Measurements from ENCODE around the gene DBNL. TPM values are rescaled to one million over a fixed set of nuclear protein-coding genes. Genes with fewer than 3 reads are reported as not detected.
A peak's percentile ranks its signal among the peaks of the same experiment; 100 is the strongest.

Gene DBNL
- total and polyA plus RNA-seq, 9 donors, result 22.0 to 91.1 (median 66.0) TPM

DNA sequence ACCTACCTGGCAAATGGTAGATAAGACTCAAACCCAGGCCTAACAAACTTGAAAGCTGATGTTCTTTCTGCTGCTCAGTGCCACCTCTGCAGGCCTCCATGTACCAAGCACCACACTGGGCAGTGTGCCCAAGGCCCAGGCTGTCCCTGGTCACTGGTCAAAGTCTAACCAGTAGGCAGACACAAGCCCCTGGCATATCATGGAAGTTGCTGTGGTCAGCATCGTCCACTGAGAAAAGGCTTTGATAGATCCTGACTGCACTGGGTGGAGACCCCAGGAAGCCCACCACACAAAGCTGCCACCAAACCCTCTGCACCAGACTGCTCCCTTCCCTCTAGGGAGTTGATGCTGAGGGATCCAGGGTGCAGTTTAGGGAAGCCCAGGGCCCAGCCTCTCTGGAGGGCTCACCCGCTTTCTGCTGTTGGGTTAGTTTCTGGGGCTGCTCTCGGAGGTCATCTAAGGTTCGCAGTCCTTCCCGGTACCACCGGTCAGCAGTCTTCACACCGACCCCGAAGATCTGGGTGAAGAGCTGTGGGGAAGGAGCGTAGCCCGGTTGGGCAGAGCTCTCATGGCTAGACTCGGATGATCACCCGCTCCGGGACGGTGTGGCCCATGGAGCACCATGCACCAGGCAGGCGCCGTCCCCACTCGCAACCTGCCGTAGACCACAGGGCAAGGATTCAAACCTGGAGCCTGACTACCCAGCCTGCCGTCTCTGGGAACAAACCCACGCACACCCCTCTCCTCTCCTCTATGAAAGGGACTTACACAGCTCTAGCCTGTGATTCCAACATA lies 31.8 kb downstream of the DBNL start:
- Histone ChIP-seq H3K9me3 (no peaks in the 10 kb centered on the region), H3K27ac (no peak overlapping the region), H3K27me3 (no peaks in the 10 kb centered on the region), H3K4me3 (no peak overlapping the region), H3K4me1 (ENCODE audit: insufficient read depth) (peaks cover 4% of the 10 kb centered on the region), H3K36me3 (no peaks in the 10 kb centered on the region)
- no peak for TF ChIP-seq EP300 (IDR thresholded peaks at IDR 0.05)
- DNase-seq, result peak in 2 of 5 donors; percentile 21 to 33
- intact Hi-C loops (cut with DNase I), result loop anchor here in 2 of 4 donors (5.0 kb wide), 2 partner anchors 46 to 116 kb away; partner anchors contain the start of gene POLD2 (in 1 of the 2)
- WGBS, 3 donors, result 93 to 95% (median 95%) methylated on average over 20 of the region's 20 CpGs

DNA sequence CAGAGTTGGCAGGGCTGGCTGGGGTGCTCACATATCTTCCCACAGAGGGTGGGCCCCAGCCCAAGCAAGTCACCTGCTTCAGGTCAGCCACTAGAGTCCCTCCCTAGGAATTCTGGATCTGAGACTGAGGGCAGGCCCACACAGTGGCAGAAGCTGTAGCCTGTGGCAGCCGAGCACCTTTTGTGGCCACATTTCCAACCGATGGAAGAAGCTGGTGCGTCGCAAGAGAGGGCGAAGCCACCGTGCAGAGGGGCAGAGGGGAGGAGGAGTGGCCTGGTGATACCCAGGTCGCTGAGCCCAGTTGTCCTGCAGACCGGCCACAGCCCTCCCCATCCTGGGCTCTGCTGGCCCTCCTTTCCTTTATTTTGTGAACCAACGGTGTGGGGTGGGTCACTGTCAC lies 32.6 kb downstream of the DBNL start:
- WGBS, 3 donors, result 79 to 84% (median 80%) methylated on average over 9 of the region's 9 CpGs
- DNase-seq, result peak in 2 of 5 donors; percentile 10 to 23
- TF ChIP-seq POLR2A (IDR thresholded peaks at IDR 0.05) (no peak), EP300 (IDR thresholded peaks at IDR 0.05) (no peak)
- TF ChIP-seq, protein P1, sequence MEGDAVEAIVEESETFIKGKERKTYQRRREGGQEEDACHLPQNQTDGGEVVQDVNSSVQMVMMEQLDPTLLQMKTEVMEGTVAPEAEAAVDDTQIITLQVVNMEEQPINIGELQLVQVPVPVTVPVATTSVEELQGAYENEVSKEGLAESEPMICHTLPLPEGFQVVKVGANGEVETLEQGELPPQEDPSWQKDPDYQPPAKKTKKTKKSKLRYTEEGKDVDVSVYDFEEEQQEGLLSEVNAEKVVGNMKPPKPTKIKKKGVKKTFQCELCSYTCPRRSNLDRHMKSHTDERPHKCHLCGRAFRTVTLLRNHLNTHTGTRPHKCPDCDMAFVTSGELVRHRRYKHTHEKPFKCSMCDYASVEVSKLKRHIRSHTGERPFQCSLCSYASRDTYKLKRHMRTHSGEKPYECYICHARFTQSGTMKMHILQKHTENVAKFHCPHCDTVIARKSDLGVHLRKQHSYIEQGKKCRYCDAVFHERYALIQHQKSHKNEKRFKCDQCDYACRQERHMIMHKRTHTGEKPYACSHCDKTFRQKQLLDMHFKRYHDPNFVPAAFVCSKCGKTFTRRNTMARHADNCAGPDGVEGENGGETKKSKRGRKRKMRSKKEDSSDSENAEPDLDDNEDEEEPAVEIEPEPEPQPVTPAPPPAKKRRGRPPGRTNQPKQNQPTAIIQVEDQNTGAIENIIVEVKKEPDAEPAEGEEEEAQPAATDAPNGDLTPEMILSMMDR (IDR thresholded peaks at IDR 0.05), result no peak
- Histone ChIP-seq H3K27ac (no peak overlapping the region), H3K27me3 (no peaks in the 10 kb centered on the region), H3K4me1 (ENCODE audit: insufficient read depth) (peaks cover 6% of the 10 kb centered on the region), H3K36me3 (no peaks in the 10 kb centered on the region), H3K9me3 (no peaks in the 10 kb centered on the region), H3K4me3 (no peak overlapping the region)
- intact Hi-C loops (cut with DNase I), result loop anchor here in 2 of 4 donors (5.0 kb wide), 2 partner anchors 45 to 115 kb away; partner anchors contain the start of gene POLD2 (in 1 of the 2)

DNA sequence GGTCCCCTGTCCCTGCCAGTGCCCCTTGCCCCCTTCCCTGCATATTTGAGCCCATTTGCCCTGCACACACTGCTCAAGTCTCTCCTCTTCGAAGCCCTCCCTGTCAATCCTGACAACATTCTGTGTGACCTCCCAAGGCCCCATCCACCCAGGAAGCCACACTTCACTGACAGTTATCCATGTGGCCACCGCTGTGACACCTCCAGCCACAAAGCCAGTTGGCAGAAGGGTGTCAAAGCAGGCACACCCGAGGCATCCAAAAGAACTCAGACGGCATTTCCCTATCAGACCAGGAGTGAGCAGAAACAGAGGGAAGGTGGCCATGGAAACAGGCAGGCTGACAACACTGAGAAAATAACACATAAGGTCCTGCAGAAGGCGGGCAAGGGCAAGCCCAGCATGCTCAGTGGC lies 33.2 kb downstream of the DBNL start:
- no peak for TF ChIP-seq EP300 (IDR thresholded peaks at IDR 0.05)
- TF ChIP-seq, protein P1 (IDR thresholded peaks at IDR 0.05), result no peak
- TF ChIP-seq POLR2A (IDR thresholded peaks at IDR 0.05), result no peak
- intact Hi-C loops (cut with DNase I), result loop anchor here in 2 of 4 donors (5.0 kb wide), 2 partner anchors 45 to 115 kb away; partner anchors contain the start of gene POLD2 (in 1 of the 2)
- H3K4me3 ChIP-seq, result no peak overlapping the region
- no peak overlapping the region for H3K27ac ChIP-seq
- 67 to 70% (median 69%) methylated on average over 5 of the region's 5 CpGs for WGBS, 3 donors
- peak in 2 of 5 donors; percentile 11 to 29 for DNase-seq
- H3K27me3 ChIP-seq, result no peaks in the 10 kb centered on the region
- no peaks in the 10 kb centered on the region for H3K36me3 ChIP-seq
- no peaks in the 10 kb centered on the region for H3K9me3 ChIP-seq
- peaks cover 6% of the 10 kb centered on the region for H3K4me1 ChIP-seq (ENCODE audit: insufficient read depth)

DNA sequence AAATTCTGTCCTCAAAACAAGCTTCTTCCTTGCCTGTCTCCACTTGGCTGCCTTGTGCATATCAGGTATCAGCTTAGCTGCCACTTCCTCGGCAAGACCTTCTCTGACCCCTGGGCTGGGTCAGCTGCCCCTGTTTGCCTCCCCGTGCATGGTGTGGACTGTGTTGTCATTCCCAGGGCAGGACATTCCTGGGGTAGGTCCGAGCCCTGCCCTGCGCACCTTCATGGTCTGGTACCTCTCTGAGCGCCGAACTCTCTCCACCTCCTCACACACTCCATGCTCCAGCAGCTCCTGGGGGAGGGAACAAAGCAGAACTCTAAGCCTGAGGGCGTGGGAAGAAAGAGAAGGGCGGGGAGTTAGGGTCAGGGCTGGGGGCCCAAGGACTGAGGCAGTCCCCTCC lies 34.0 kb downstream of the DBNL start:
- intact Hi-C loops (cut with DNase I), result loop anchor here in 2 of 4 donors (5.0 kb wide), 2 partner anchors 44 to 114 kb away; partner anchors contain the start of gene POLD2 (in 1 of the 2)
- Histone ChIP-seq H3K9me3 (no peaks in the 10 kb centered on the region), H3K27me3 (no peaks in the 10 kb centered on the region), H3K4me1 (ENCODE audit: insufficient read depth) (peaks cover 6% of the 10 kb centered on the region), H3K4me3 (no peak overlapping the region), H3K36me3 (no peaks in the 10 kb centered on the region), H3K27ac (no peak overlapping the region)
- peak in 2 of 5 donors; percentile 21 to 24 for DNase-seq
- no peak for TF ChIP-seq POLR2A (IDR thresholded peaks at IDR 0.05)
- TF ChIP-seq, protein P1 (IDR thresholded peaks at IDR 0.05), result no peak
- TF ChIP-seq EP300 (IDR thresholded peaks at IDR 0.05), result no peak
- WGBS, 3 donors, result 80 to 83% (median 80%) methylated on average over 8 of the region's 8 CpGs
